GM18499 (cell line): ENCODE results near the gene XCR1.
"Not testable (repeated sequence)": the region's sequence is repeated elsewhere in the genome, so short reads cannot be mapped to it uniquely, and the experiment has no call there.

ENCODE experiments used
- ATAC-seq: cut with Tn5 transposase; IDR thresholded peaks from one replicate; pipeline ENCODE4 v1.9.1; 2021; ENCODE audit warnings: moderate number of reproducible peaks; ENCODE audit not compliant: insufficient read depth, unreplicated experiment

XCR1 gene

DNA sequence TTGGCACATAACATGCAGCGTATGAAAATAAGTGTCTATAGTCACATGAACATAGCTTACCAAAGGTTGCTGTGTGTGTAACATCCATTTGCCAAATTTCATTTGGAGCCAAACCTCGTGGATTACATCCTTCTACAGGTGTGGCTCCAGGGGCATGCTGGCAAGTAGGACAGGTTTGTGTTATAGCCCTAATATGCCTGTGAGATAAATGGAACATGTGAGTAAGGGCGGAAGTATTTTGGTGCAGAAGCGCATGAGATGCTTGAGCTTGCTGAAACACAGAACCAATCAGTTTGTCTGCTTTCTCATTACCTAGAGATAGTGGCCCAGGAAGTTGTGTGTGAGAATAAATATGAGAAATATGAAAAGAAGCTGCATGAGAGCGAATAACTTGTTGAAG lies 21.8 kb upstream of the XCR1 start:
- no peak for ATAC-seq

DNA sequence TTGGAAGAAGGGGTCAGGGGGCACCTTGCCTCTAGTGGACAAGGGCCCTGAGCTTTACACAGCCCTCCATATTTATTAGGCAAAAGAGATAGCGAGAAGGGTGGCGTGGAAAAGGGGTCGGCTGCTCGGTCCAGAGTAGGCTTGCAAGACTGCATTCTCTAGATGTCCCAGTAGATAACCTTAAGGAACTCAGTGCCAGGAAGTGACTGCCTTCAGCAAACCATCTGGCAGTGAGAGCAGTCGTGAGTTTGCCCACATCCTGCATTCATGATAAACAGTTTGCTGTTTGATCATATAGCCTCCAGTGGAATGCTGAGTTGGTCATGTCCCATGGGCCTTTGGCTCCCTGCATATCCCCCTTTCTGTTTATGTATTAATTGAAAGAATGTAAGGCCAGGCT lies 18.9 kb upstream of the XCR1 start:
- ATAC-seq, result not testable (repeated sequence)

DNA sequence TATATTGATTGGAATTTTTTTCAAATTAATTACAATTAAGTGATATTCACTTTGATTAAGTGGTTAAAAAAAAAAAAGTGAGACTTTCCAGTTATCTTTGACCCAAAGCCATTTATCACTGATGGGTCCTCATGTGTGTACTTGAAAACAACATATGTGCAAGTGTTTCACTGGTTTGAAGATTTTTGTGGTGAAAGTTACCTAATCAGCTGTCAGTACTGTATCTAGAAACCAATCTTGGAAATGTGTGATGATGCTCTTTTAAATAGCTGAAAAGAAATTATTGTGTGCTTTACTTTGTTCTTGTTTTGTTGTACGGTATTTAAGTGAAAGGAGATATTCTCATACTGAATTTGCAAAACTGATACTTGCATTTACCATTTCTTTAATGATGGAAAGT lies 11.6 kb upstream of the XCR1 start:
- ATAC-seq, result no peak

DNA sequence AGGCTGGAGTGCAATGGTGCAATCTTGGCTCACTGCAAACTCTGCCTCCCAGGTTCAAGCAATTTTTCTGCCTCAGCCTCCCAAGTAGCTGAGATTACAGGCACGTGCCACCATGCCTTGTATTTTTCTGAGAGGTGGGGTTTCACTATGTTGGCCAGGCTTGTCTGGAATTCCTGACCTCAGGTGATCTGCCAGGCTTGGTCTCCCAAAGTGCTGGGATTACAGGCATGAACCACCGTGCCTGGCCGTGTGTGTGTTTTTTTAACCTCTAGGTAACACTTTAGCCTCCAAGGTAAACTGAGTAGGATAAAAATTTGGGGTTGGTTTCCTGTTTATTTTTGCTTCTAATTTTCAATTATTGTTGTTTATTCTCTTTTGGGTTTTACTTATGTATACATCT lies 10.8 kb upstream of the XCR1 start:
- not testable (repeated sequence) for ATAC-seq

DNA sequence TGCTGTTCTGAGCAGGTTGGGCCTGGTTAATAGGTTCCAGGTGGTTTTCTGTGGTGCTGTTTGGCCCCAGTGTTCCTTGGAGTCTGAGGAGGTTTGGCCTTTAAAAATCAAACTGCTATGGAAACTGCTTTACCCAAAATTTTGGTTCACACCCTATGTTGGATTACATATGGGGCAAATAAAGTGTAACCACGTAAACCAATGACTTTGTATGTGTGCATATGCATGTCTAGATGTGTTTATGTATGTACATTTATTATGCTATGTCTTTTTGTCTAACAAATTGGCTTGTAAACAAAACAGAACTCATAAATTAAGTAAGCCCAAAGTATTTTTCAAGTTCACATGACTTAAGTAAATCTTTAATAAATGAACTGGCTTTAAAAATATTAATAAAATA lies 8.9 kb upstream of the XCR1 start:
- ATAC-seq, result no peak

DNA sequence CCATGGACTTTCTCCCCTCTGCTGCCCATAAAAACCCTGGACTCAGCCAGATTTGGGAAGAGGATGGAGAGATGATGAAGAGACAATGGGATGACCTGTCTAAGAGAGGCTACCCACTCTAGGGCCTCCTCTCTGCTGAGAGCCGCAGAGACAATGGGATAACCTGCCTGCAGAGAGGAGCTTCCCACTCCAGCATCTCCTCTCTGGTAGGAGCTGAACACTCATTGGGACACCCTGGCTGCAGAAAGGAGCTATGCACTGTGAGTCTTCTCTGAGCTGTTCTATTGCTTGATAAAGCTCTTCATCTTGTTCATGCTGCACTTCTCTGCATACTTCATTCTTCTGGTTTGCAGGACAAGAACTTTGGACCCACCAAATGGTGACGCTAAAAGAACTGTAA lies 4.5 kb upstream of the XCR1 start:
- no peak for ATAC-seq

DNA sequence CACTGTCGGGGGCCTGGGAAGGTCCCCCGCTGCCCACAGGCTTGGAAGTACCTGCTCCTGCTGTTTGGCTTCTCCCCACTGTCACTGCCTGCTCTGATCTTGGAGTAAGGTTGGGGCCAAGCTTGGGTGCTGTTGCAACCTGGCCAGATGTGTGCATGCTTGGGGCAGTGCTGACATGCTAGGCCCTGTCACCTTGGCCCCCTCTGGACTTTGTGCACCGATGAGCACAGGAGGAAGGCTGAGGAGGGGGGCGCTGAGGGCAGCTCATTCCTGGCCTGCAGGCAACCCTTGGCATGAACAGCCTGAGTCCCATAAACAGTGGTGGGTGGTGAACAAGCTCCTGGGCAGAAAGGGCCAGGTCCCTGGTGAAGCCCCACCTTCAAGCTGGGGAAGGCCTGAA lies 4.0 kb upstream of the XCR1 start:
- no peak for ATAC-seq

DNA sequence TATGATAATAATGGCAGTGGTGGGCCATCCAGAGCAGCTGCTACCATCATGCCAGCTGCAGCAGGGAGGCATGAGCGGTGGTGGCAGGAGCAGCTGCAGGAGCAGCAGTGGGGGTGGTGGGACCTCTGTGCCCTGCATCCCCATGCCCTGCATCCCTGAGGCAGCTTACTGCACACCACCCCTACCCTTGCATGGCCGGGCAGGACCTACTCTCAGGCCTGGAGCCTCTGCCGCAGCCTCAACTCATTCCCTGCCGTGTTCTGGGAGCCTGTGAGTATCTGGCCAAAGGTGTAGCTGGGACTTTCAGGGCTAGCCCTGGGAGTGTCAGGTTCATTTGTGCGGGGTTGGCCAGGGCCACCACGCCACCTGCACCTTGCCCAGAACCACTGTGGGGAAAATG lies 3.3 kb upstream of the XCR1 start:
- no peak for ATAC-seq

DNA sequence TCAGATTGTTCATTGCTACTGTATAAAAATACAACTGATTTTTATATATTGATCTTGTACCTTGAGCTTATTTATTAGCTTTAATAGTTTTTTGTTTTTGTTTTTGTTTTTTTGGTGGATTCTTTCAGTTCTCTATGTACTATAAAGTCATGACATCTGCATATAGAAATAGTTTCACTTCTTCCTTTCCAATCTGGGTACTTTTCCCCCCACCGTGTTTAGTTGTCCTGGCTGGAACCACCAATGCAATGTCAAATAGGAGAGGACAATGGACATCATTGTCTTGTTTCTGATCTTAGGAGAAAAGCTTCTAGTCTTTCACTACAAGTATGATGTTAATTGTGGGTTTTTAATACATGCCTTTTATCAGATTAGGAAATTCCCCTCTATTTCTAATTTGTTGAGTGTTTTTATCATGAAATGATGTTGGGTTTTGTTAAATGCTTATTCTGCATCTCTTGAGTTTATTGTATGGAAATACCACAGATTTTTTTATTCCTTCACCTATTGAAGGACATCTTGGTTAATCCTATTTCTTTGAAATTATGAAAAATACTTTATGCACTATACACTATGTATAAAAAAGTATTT lies 2.8 kb upstream of the XCR1 start:
- no peak for ATAC-seq

DNA sequence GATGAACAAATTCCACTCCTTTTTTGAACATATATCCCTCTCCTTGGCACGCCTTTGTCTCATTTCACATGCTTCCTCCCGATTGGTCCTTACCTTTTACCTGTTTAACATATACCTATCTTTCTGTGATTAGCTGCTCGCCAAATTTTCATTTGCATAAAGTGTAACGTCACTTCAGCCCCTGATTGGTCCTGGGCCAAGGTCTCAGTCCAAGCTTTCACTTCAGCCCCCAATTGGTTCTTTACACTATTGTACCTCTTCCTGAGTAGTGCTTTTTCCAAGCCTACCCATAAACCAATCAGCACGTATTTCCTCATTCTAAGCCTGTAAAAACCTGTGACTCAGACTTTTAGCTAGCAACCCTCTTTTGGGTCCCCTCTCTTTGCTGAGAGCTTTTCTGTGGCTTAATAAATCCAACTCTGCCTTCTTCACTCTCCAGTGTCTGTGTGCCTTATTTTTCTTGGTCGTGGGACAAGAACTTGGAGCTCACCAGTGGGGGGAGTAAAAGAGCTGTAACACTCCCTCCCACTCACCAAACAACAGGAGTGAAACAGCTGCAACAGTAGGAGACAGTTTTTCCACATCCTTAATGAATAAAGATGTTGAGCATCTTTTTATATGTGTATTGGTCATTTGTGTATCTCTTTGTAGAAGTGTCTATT lies 584 bp upstream of the XCR1 start:
- ATAC-seq, result no peak

DNA sequence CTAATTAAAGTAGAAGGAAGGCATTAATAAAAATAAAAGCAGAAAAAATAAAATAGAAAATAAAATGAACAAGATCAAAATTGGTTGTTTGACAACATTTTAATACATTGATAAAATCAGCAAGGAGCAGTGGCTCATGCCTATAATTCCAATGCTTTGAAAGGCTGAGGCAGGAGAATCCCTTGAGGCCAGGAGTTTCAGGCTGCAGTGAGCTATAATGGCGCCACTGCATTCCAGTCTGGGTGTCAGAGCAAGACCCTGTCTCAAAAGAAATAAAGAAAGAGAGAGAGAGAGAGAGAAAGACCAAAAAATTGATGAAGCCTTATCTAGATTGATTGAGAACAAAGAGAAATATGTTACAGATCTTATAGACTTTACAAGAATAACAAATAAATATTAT lies 2.1 kb downstream of the XCR1 start:
- no peak for ATAC-seq

DNA sequence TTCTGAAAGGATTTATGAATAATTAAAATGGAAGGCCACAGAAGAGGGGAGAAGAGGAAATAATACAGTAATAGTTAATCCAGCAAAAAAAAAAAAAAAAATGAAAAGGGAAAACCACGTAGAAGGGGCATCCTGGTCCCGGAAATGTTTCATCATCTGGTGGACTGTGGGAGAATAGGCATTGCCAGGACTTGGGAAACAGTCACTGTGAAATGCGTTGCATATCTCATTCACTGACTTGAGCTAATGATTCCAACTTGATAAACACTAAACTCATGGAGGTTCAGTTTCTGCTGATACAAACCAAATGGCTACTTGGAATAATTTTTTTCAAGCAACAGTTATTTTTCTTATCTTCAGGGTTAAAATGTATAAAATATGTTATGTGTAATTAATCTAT lies 3.2 kb downstream of the XCR1 start:
- ATAC-seq, result no peak

DNA sequence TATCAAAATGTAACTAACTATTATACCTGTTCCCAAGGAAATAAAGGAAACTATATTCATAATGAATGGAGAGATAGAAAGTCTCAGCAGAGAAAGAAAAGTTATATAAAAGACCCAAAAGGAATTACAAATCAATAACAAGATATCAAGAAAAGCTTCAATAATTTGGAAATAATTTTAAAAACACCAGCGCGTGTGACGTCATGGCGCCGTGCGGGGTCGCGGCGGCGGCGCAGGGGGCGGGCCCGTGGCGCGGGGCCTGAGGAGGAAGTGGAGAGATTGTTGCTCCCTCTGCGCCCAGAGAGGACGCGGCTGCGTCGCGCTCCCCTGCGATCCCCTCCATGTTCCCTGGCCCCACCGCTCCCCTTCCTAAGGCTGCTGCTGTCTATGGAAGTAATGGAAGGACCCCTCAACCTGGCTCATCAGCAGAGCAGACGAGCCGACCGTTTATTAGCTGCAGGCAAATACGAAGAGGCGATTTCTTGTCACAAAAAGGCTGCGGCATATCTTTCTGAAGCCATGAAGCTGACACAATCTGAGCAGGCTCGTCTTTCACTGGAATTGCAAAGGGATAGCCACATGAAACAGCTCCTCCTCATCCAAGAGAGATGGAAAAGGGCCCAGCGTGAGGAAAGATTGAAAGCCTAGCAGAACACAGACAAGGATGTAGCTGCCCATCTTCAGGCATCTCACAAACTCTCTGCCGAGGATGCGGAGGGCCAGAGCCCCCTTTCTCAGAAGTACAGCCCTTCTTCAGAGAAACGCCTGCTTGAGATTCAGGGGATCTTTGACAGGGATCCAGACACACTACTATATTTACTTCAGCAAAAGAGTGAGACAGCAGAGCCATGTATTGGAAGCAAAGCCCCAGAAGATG lies 4.1 kb downstream of the XCR1 start:
- no peak for ATAC-seq

DNA sequence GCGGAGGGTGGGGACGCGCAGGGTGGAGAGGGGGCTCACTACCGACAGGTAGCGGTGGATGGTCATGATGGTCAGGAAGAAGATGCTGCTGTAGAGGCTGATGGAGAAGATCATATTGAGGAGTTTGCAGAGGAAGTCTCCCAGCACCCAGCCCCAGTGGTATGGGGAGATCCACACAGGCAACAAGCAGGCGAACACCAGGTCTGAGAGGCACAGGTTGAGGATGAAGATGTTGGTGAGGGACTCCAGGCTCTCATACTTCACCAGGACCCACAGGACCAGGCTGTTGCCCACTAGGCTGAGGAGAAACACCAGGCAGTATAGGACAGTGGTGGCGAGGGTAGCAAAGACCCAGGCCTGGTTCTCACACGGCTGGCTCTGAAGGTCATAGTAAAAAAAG lies 5.8 kb downstream of the XCR1 start:
- ATAC-seq, result no peak

DNA sequence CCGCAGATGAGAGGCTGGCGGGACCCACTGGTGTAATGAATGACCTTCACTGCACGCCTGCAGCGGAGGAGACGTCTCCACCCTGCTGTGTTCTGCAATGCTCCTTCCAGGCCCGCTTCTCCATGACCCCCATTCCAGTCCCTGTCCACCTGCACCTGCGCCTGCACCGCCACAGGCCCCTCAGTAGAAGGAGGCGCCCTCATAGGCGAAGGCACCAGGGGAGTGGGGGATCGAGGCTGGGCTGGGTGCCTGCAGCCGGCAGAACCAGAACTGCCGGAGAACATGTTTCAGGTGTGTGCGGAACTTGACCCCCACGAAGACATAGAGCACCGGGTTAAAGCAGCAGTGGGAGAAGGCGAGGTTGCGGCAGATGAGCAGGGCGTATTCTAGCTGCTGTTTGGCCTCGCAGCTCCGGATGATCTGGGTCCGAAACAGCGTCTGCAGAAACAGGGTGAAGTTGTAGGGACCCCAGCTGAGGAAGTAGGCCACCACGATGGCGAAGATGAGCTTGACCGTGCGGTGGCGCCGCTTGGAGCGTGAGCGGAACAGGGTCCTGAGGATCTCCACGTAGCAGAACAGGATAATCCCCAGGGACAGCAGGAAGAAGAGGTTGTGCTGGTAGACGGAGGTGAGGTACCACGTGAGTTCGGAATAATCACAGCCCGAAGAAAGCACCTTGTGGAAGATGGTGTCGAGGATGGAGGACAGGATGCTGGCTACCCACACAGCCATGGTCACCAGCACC lies 6.3 kb downstream of the XCR1 start:
- ATAC-seq, result no peak

DNA sequence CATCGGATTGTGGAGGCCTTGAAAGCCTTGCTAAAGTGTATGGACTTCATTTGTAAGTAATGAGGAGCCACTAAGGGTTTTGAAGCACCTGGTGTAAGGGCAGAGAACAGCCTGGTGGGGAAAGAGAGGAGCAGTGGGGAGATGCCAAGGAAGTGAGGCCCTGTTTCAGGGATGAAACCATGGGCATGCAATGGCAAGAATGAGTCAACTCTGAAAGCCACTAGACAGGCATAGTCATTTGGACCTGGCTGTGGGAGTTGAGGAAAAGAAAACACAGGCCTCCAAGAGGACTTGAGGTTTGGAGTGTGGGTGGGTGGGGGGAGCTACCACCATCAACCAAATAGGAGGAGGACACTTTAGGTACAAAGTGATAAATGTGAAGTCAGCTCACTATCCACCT lies 7.6 kb downstream of the XCR1 start:
- no peak for ATAC-seq

DNA sequence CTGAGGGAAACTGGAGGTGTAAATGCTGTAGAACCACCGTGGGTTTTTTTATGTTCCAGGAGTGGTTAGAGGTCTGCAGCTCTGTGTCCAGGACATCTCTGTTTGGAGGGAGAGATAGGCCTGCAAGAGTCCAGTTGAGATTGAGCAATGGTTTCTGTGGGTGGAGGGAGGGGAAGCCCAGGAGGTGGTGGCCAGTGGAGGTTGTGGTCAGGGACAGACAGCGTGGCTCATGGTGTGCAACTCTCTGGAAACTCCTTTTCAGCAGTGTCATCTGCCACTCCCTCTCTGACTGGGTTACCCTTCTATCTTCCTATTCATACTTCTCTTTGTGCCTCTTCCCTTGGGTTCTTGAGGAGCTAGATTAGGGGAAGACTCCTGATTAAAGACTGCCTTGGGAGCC lies 9.6 kb downstream of the XCR1 start:
- ATAC-seq, result no peak

DNA sequence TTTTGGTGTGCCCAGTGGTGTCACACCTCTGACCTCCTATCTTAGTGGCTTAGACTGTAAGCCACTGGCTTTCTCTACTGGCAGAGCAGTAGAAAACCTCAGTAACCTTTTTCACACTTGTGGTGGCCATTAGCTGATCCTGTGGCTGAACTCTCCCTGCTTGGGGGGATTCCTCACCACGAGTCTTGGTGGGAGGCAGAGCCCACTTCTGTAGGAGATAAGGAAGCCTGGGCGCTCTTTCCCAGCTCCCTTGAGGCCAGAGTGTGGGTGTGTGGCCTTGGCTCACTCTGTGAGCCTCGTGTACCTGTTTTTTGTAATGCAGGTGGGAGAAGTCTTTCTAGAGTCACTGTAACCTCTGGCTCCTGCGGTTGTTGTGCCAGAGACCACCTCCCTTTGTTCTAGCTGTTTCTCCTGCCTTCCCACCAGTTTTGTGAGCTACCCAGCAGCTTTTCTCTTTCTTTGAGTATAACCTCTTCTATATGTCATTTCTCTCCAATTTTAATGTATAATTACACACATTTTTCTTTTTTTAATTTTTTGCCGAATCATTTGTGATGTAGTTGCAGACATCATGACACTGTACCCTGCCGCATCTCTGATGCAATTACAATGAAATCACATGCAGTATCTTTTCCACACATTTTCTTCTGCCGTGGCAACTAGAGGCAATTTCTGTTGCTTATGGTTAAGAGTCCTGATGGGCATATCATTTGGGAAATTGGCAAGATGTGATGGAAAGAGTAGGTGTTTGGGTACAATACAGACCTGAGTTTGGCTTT lies 13.8 kb downstream of the XCR1 start:
- ATAC-seq, result no peak

DNA sequence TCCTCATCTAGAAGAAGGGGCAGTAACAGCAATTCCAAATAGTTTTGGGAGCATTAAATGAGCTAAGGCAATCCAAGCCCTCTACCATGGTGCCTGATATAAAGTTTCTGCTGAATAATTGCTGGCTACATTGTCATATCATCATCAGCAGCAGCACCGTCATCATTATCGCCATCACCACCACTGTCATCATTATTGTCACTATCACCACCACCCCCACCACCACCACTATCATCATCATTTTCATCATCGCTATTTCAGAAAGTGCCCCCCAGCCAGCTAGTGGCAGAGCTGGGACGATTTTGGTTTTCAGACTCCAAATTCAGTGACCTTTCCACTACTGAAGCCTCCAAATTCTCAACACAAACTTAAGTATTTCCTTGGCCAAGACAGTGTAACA lies 15.0 kb downstream of the XCR1 start:
- no peak for ATAC-seq

DNA sequence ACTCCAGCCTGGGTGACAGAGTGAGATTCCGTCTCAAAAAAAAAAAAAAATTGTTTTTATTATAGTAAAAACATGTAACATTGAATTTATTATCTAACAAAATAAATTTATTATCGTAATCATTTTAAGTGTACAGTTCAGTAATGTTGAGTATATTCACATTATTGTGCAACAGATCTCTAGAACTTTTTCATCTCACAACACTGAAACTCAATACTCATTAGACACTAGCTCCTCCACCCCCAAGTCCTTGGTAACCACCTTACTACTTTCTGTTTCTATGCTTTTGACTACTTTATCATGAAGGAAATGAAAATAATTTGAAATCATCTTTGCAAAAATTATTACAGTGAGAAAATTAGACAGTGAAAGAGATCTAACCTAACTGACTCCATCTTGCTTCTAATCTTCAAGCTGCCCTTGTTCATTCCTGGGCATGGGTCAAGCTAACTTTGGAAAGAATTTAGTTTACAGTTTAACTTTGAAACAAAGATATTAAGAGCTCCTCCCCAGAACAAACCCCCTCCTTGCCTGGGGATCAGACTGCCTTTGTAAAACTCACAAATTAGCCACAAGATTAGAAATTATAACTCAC lies 16.7 kb downstream of the XCR1 start:
- no peak for ATAC-seq
